Sciatic nerve (tissue), 2 donors: ENCODE data around the gene LCK. TPM values are rescaled to one million over a fixed set of nuclear protein-coding genes. Genes with fewer than 3 reads are reported as not detected.
A peak's percentile ranks its signal among the peaks of the same experiment; 100 is the strongest.

Experiments used
- ATAC-seq: fragments of 200-7000 bp; cut with Tn5 transposase; one replicate; pipeline ENCODE4 v1.9.1; 2020; ENCODE audit warnings: mild to moderate bottlenecking, moderate library complexity
- DNase-seq: peaks from one replicate; pipeline ENCODE4 v3.0.0-alpha.2; 2020; ENCODE audit warnings: low spot score
- intact Hi-C: fragments of 100-400 bp; cut with DNase I; formaldehyde crosslinking; loops from one replicate; pipeline ENCODE4 v1.14.2; 2022
- total RNA-seq: library from RNA; stranded (reverse); fragmentation: NEBNext Ultra II Directional; extraction: Animal tissue kit (Norgen Biotek cat#: 25700); gene quantifications from one replicate; pipeline ENCODE4 v1.2.1, GENCODE V29; 2021
- donor health status: DM: no; HTN: no; CAD: no.
- donor health status: DM: no; HTN: no; CAD: no.

LCK gene
- 3.2 TPM for total RNA-seq

DNA sequence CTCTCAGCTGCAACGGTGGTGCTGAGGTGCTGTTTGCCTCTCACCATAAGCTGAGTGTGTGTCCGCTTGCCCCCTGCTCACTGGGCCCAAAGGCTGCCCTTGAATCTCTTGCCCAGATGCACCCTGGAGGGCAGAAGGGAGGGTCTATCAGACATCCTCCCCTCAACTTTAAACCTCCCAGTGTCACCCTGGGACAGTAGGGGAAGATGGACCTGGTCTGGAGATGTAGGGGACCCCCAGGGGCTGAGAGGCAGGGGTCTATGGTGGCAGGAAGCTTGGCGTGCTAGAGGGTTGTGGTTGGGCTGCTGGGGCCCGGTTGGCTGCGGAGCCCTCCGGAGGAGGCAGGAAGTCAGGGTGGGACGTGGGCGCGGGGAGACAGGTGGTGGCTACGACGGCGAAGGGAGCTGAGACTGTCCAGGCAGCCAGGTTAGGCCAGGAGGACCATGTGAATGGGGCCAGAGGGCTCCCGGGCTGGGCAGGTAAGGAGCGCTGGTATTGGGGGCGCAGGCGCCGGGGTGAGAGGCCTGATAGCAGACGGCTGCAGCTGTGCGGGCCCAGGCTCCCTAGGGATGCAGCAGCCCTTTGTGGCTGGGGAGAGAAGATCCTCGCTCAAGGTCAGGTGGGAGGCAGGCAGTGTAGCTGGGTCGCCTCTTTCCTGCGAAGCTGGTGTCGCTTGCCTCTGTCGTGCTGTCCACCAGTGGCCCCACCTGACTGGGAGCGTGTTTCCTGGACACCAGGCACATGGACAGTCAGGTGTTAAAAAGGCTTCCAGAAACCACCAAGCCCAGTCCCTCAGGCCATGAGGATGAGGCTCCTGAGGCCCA lies at the start of gene LCK:
Gene LCK, plus strand, starts transcription at position 373 of the 824 bp plus-strand sequence. CDS start 23,065 bp downstream, outside the sequence.
- no peak for ATAC-seq
- DNase-seq = no peak
- intact Hi-C loops = no loop called here

DNA sequence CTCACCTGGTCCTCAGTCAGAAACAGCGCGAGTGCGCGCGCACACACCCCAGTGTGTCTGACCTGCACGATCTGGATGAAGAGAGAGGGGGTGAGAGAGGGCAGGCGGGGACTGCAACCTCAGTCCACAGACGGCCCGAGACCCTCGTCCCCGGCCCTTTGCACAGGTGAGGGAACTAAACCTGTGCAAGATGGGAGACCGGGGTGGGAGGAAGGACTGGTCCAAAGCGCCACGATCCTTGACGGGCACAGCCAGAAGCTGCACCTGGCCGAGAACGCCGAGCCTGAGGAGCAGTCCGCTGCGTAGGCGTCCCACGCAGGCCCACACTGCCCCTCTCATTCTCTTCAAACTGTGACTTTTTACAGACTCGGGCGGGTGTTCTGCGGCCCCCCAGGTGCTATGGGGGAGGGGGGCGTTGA lies 46.1 kb upstream of the LCK start:
- intact Hi-C loops = no loop called here
- no peak for DNase-seq
- no peak for ATAC-seq

DNA sequence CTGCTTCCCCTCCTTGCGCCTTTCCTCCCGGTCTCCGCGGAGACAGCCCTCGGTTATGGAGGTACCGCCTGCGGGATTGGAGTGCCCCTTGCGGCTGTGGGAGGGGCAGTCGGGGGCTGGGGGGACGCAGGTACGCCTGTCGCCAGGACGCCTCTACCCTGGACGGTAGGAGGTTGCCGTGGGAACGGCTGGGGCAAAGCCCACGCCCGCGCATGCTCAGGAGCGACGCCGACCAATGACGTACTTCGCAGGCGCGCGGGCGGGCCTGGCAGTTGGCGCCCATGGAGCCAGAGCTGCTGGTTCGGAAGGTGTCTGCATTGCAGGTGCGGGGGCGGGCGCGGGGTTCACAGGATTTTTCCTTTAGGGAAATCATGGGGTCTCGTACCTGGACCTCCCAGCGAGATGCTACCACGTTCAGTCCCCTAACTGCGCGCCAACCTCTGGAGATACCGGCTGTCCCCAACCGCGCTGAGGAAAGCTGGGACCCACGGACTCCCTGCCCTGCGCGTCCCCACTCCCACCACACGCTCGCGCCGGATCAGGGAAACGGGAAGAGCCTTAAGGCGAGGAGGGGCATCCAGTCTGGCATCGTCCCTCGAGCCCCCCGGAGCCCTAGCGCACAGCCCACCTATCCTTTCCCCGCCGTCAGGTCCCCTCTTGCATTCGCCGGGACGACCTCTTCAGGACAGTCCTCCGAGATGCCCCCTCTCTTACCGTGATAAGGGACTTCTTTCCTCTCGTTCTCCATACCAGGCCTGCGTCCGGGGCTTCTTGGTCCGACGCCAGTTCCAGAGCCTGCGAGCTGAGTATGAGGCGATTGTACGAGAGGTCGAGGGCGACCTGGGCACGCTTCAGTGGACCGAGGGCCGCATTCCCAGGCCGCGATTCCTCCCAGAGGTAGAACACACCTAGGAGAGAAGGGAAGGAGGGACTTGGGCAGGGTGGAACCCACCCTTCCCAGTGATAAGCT lies 45.4 kb upstream of the LCK start, which contains the start of gene IQCC:
Gene IQCC, plus strand, starts transcription at position 271 of the 970 bp plus-strand sequence. Its CDS starts 11 bp downstream, at position 282.
- intact Hi-C loops = no loop called here
- ATAC-seq (peak; percentile 90), DNase-seq (peak; percentile 93)

DNA sequence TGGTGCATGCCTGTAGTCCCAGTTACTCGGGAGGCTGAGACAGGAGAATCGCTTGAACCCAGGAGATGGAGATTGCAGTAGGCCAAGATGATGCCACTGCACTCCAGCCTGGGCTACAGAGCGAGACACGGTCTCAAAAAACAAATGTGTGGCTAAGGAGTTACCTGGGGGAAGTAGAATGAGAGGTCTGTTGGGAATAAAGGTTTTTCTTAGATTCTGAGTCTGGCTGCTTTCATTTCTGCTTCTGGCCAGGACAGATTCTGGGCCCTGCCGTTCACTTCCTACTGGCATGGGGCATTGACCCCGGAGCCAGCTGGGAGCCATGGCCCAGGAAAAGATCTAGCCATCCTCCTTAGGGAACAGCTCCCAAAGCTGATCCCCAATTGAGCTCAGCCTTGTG lies 42.6 kb upstream of the LCK start:
- no peak for ATAC-seq
- no peak for DNase-seq
- intact Hi-C loops = no loop called here

DNA sequence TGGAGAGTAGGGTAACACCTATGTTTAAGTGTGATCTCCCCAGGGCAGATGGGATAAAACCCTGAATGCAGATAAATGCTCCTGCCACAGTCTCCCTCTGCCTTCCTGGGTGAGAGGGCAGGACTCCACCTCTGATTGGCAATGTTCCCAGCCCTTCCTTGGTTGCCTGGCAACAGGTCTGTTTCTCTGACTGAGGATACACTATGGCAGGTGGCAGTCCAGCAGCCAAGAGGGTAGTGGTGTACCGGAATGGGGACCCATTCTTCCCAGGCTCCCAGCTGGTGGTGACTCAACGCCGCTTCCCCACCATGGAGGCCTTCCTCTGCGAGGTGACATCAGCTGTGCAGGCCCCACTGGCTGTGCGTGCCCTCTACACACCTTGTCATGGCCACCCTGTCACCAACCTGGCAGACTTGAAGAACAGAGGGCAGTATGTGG lies 42.2 kb upstream of the LCK start, which contains the start of gene DCDC2B:
Gene DCDC2B, plus strand, starts transcription at position 199 of the 438 bp plus-strand sequence. Its CDS starts 5 bp downstream, at position 204.
- intact Hi-C loops = no loop called here
- DNase-seq = no peak
- ATAC-seq = no peak

DNA sequence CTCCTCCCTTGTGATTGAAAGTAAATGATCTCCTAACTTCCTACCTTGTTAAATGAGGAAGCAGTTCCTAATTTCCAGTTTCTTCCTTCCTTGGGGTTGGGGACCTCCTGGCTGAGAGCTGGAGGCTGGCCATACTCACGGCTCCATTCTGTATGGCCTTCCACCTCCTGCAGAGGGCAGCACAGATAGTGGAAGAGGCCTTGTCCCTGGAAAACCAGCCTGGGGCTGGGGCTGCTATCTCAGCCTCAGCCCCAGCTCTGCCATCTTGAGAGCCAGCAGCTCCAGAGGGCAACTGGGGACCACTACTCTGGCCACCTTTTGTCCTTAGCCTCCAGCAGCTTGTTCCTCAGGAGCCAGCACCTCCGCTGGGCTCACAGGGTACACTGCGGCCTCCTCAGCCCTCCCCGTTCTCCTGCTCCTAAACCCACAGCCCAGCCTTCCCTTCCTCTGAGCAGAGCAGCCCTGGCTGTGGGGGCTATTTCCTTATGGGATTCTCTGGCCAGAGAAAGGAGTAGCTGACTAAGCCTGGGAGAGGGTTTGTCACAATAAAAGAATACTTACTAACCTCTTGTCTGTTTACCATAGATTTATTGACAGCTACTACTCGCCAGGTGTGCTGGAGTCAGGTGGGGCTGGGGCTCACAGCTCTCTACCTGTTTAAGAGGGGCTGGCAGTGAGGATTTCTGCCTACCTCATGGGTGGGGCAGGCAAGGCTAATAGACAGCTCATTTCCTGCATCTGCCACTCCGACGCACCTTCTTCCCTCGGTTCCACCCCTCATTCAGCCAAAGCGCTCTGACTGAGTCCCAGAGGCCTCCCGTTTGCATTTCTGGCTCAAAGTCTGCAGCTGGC lies 35.2 kb upstream of the LCK start:
- DNase-seq (no peak), ATAC-seq (peak; percentile 66)
- intact Hi-C loops = no loop called here

DNA sequence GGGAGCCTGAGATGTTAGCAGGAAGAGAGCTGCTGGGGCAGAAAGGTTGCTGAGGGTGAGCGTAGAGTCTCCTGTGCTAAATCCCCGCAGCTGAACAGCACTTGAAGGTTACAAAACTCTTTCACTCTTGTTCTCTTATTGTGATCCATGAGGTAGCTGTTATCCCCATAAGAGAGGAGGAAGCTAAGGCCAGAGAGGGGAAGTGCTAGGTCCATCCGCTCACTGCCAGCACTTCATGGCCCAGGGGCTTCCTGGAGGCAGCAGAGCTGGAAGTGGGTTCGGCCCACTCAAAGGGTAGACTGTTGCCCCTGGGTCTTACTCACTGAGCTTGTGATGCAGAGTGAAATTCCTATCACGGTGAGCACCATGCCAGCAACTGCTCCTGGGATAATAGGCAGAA lies 34.5 kb upstream of the LCK start:
- intact Hi-C loops = no loop called here
- DNase-seq (no peak), ATAC-seq (no peak)

DNA sequence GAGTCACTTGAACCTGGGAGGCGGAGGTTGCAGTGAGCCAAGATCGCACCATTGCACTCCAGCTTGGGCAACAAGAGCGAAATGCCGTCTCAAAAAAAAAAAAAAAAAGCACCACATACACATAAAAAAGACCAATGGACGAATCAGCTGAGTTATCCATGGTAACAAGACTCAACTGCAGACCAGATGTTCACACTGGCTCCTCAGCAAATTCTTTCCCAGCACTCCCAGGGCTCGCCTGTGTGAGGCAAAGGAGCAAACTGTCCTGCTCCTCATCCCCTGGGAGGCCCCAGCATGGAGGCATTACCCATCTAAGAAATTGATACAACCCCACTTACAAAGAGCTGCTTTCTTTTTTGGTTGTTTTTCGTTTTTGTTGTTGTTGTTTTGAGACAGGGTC lies 32.0 kb upstream of the LCK start:
- intact Hi-C loops = no loop called here
- ATAC-seq (no peak), DNase-seq (no peak)

DNA sequence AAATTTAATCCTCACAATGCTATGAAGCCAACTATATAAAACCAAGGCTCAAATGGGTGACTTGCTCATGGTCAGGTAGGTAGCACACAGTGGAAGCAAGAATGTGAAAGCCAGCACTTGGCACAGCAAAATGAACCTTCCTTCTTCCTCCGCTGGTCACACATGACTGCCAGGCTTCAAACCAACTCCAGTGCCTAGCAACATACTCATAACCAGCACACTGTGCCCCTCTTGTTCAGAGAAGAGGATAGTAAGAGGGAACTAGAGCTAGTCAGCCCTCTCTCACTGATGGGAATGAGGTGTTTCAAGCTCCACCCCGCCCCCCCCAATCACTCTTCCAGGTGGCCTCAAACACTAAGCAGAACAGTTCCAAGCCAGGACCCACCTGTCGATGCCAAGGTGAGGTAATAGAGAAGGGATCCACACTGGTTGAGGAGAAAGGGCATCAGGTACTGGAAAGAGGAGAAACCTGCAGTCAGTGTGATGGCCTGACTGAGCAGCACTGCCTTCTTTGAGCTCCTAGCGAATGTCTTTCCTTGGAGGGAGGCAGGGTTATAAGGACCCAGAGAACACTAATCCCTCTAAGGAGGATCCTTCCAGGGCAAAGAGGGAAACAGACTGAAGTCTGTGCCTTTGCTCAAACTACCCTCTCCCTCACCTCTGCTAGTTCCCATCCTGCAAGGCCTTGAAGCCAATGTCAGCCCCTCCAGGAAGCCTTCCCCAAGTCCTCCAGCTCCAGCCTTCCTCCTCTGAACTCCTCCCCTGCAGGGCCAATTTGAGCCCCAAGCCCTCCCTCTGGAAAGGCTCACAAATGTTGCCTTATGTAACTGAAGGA lies 30.1 kb upstream of the LCK start:
- ATAC-seq (no peak), DNase-seq (no peak)
- intact Hi-C loops = no loop called here

DNA sequence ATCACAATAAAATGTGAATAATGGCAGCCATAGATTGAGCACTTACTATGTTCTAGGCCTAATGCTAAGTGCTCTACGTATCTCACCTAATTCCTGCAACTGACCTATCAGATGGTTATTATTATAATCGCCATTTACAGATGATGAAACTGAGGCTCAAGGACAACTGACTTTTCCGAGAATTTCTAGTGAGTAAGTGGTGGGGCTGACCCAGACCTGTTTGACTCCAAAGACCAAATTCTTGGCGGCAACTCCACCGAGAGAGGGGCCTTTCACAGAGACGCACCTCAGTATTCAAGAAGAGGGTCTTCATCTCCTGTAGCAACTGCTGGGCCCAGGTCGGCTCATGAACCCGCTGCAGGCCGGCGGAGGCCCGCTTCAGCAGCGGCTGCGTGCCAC lies 29.5 kb upstream of the LCK start:
- ATAC-seq (no peak), DNase-seq (no peak)
- intact Hi-C loops = no loop called here

DNA sequence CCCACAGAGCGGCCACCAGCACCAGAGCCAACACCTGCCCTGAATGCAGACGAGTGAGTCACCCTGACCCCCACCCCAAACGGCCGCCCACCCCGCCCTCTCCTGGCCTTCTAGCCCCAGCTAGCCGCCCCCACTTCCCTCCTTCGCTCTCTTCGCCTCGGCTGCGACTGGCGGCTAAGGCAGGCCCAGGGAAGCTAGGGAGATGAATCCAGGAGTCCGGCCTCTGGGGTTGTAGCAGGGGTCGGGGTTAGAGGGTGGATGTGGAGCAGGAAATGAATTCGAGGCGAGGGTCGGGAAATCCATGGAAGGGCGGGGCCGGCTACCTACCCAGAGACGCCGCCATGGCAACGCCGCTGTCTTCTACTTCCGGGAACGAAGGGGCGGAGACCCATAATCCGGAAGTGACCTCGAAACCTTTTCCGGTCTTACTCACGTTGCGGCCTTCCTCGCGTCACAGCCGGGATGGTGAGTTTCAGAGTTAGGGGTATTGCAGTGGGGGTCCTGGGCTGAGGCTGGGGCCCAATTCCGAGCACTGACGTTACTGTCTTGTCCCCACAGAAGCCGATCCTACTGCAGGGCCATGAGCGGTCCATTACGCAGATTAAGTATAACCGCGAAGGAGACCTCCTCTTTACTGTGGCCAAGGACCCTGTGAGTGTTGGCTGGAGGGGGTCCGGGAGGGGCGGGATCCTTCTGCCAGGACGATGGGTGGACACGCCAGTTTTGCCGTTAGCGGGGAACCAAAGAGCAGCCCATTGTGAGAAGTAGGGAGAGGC lies 28.9 kb upstream of the LCK start, which contains the start of the genes EIF3I and TMEM234:
Gene EIF3I, plus strand, starts transcription at position 428 of the 776 bp plus-strand sequence. Its CDS starts 35 bp downstream, at position 463.
Gene TMEM234, minus strand, starts transcription at position 374 of the 776 bp plus-strand sequence. Its CDS starts 31 bp downstream, at position 343.
- DNase-seq (peak; percentile 95), ATAC-seq (peak; percentile 98)
- intact Hi-C loops = no loop called here

DNA sequence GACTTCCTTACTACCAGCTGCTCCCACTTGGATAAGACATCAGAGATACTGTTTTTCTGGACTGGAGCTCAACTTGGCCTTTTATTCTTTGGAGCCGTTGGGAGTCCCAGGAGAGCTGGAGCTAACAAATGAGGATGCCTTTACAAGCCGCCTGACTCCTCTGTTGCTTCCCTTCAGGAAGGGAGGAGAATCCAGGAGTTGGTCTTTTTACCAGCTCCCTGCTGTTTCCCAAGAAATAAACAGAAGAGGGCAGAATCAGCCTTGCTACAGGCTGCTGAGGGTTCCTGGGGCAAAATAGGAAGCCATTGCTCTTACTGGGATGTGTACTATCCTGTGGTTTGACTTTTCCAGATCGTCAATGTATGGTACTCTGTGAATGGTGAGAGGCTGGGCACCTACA lies 27.4 kb upstream of the LCK start:
- ATAC-seq (no peak), DNase-seq (no peak)
- intact Hi-C loops = no loop called here

DNA sequence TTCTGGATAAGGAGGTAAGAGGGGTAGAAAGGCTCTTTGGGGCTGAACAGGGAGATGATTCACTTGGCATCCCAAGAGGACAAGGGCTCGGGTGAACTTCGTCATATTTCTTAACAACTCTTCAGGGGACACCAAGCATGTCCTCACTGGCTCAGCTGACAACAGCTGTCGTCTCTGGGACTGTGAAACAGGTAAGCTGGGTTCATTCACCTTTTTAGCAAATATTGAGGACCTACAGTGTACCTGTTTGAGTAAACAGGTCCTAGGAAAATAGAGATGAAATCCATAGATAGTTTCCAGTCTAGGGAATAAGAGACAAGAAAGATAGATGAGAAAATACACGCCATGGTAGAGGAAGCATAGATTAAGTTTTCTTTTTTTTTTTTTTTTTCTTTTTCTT lies 26.8 kb upstream of the LCK start:
- DNase-seq (no peak), ATAC-seq (no peak)
- intact Hi-C loops = no loop called here

DNA sequence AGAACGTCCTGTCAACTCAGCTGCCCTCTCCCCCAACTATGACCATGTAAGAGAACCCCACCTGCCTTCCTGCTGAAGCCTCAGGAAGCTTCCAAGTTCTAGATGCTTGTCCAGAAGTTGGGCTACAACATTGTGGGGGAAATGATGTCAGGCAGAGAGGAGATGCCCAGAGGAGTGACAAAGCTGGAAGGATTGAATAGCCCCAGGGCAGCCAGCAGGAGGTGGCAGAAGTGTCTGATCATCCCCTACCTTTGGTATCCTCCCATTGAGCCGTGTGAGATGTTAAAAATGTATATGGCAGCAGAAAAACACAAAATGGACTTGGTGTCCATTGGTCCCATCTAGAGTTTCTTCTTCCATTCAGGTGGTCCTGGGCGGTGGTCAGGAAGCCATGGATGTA lies 22.3 kb upstream of the LCK start:
- DNase-seq (no peak), ATAC-seq (no peak)
- intact Hi-C loops = no loop called here

DNA sequence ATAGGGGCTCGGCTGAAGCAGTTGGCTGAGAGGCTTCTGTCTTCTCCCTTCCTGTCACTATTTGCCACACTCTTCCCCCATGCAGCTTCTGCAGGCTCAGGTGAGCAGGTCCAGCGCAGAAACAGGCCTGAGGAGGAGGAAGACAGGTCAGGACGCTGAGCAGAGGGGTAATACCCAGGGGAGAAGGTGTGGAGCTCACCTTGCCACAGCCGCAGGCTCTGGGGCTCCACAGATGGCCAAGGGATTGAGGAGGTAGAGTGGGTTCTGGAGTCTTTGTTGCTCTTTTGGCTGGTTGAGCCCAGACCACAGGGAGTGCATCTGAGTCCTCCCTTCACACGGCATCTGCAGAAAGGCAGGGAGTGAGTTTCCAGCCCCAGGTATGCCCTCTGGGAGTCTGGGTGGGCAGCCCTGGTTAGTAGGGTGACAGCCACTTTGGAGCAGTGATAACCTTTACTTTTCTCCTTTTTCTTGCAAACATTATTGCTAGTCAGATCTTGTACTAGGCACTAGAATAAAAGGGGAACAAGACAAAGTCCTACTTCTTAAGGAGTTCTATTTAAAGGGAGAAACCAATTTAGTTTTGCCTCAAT lies 19.1 kb upstream of the LCK start:
- ATAC-seq (no peak), DNase-seq (no peak)
- intact Hi-C loops = no loop called here

DNA sequence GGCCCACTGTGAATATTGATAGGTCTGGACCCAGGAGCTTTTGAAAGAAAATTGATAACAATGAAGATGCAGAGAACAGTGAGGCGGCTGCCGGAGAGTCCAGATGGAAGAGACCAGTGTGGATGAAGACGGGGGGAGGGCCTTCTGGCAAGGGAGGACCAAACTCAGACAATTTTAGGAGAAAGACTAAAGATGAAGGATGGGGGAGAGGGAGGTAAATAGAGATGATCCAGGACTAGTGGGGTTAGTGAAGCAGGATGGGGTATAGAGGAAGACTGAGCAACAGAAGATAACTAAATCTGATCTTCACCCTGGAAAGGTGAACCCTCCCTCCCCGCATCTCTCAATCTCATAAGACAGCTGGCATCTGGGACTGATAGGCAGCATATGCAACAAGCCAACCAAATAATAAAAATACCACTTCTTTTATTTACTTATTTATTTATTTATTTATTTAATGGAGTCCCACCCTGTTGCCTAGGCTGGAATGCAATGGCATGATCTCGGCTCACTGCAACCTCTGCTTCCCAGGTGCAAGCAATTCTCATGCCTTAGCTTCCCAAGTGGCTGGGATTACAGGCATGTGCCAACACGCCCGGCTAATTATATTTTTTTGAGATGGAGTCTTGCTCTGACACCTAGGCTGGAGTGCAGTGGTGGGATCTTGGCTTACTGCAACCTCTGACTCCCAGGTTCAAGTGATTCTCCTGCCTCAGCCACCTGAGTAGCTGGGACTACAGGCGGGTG lies 18.3 kb upstream of the LCK start:
- ATAC-seq (no peak), DNase-seq (no peak)
- intact Hi-C loops = no loop called here
